ENCODE data around the gene NSUN2.
"Not testable (repeated sequence)": the region's sequence is repeated elsewhere in the genome, so short reads cannot be mapped to it uniquely, and the experiment has no call there.

Gene NSUN2

DNA sequence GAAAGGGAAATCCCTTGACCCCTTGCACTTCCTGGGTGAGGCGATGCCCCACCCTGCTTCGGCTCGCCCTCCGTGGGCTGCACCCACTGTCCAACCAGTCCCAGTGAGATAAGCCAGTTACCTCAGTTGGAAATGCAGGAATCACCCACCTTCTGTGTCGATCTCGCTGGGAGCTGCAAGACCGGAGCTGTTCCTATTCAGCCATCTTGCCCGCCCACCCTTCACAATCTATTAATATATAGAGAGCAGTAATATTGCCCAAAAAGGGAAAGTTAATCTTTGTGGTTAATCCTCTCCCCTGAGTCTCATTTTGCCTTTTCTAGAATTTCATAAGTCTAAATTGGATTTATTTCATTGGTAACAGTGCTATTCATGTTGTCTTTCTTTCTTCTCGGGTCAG, 16.8 kb upstream of the NSUN2 start:
- TF ChIP-seq, protein P1, sequence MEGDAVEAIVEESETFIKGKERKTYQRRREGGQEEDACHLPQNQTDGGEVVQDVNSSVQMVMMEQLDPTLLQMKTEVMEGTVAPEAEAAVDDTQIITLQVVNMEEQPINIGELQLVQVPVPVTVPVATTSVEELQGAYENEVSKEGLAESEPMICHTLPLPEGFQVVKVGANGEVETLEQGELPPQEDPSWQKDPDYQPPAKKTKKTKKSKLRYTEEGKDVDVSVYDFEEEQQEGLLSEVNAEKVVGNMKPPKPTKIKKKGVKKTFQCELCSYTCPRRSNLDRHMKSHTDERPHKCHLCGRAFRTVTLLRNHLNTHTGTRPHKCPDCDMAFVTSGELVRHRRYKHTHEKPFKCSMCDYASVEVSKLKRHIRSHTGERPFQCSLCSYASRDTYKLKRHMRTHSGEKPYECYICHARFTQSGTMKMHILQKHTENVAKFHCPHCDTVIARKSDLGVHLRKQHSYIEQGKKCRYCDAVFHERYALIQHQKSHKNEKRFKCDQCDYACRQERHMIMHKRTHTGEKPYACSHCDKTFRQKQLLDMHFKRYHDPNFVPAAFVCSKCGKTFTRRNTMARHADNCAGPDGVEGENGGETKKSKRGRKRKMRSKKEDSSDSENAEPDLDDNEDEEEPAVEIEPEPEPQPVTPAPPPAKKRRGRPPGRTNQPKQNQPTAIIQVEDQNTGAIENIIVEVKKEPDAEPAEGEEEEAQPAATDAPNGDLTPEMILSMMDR (conservative IDR thresholded peaks at IDR 0.05; ENCODE audit: control insufficient read depth, insufficient read depth, low read depth, low read length): no peak
- no peak for DNase-seq (ENCODE audit: low read depth)
- H3K4me3 ChIP-seq (ENCODE audit: control insufficient read depth, low read depth, low read length): no peak overlapping the region

DNA sequence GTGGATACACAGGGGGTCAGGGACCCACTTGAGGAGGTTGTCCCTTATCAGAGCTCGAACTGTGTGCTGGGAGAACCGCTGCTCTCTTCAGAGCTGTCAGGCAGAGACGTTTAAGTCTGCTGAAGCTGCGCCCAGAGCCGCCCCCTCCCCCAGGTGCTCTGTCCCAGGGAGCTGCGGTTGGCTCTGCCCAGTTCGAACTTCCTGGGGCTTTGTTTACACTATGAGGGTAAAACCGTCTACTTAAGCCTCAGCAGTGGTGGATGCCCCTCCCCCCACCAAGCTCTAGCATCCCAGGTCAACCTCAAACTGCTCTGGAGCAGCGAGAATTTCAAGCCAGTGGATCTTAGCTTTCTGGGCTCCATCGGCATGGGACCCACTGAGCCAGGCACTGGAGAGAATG, 16.3 kb upstream of the NSUN2 start:
- DNase-seq (ENCODE audit: low read depth): no peak
- no peak overlapping the region for H3K4me3 ChIP-seq (ENCODE audit: control insufficient read depth, low read depth, low read length)
- TF ChIP-seq, protein P1 (conservative IDR thresholded peaks at IDR 0.05; ENCODE audit: control insufficient read depth, insufficient read depth, low read depth, low read length): no peak

DNA sequence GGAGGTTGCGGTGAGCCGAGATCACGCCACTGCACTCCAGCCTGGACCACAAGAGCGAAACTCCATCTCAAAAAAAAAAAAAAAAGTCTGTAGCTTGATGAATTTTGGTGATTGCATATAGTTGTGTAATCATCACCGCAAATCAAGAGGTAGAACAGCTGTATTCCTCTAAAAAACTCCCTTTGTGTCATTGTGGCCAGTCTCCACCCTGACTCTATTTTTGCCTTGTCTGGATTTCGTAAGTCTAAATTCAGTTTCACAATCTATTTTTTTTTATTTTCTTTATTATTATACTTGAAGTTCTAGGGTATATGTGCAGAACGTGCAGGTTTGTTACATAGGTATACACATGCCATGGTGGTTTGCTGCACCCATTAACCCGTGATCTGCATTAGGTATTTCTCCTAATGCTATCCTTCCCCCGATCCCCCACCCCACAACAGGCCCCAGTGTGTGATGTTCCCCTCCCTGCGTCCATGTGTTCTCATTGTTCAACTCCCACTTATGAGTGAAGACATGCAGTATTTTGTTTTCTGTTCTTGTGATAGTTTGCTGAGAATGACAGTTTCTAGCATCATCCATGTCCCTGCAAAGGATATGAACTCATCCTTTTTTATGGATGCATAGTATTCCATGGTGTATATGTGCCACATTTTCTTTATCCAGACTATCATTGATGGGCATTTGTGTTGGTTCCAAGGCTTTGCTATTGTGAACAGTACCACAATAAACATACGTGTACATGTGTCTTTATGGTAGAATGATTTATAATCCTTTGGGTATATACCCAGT, 12.9 kb upstream of the NSUN2 start:
- peak; percentile 66 for DNase-seq (ENCODE audit: low read depth)
- H3K4me3 ChIP-seq (ENCODE audit: control insufficient read depth, low read depth, low read length): not testable (repeated sequence)

DNA sequence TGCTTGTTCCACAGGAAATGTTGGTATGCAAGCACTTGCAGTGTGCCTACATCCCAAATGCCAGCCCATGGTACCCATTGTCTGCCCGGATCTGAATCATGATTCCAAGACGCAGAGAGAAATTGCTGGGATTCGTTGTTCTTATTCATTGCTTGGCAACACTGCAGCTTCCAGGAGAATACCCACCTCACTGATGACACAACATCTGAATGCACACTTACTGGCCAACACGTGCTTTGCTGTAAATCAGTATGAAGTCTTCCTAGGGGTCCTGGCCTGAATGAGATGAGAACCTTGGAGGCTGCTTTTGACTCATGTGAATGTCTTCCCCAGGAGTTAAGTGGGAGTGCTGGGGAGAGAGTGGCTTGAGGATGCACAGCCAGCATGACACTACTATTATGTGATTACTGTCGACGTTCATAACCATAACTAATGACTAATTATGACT, 12.0 kb upstream of the NSUN2 start:
- TF ChIP-seq, protein P1 (conservative IDR thresholded peaks at IDR 0.05; ENCODE audit: control insufficient read depth, insufficient read depth, low read depth, low read length): no peak
- H3K4me3 ChIP-seq (ENCODE audit: control insufficient read depth, low read depth, low read length): no peak overlapping the region
- peak; percentile 75 for DNase-seq (ENCODE audit: low read depth)

DNA sequence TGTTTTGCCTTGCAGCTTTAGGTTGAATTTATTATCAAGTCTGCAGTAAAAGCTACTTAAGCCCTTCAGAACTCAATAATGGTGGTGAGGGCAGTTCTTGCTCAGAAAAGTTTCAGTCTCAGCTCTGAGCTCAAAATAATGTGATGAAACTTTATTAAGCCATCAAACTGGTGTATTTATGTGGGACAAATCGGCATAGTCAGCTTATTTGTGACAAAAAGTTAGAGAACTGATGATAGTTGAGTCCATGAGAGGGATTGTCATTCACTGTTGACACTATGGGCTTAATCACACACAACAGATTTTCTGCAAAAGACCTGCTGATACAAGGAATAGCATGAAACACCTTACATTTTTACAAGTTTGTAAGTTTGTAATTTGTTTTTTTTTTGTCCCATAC, 9.8 kb upstream of the NSUN2 start:
- no peak for DNase-seq (ENCODE audit: low read depth)
- TF ChIP-seq, protein P1 (conservative IDR thresholded peaks at IDR 0.05; ENCODE audit: control insufficient read depth, insufficient read depth, low read depth, low read length): no peak
- H3K4me3 ChIP-seq (ENCODE audit: control insufficient read depth, low read depth, low read length): no peak overlapping the region

DNA sequence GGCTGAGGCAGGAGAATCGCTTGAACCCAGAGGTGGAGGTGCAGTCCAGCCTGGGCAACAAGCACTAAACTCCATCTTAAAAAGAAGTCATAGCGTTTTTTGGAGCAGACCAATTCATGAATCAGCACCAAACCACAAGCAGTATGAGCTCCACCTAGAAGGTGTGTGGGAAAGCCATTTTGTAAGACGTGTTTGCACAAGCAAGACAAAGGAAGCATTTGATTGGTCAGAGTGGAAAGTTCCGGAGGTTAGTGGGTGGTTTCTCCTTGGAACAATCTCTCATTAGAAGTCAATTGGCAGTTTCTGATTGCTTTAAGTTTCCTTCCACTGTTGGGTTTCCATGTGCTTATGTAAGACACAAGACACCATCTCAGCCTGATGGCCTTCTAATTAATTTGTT, 5.4 kb upstream of the NSUN2 start:
- peak; percentile 48 for DNase-seq (ENCODE audit: low read depth)
- H3K4me3 ChIP-seq (ENCODE audit: control insufficient read depth, low read depth, low read length): no peak overlapping the region
- TF ChIP-seq, protein P1 (conservative IDR thresholded peaks at IDR 0.05; ENCODE audit: control insufficient read depth, insufficient read depth, low read depth, low read length): no peak

DNA sequence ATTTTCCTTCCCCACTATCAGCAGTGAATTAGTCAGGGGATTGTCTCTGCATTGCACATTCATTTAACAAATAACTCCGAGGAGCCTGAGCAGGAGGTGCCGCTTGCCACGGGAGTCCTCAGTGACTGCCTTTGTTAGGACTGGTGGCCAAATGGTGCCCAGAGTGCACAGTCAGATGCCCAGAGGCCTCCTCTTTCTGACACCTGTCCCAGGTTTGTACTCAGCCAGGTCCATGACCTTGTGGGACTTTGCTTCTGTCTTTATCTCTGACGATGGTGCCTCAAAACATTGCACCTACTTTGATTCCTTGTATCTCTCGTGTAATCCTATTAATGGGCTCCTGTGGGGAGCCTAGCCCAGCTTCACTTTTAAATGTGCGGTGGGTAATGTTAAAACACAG, 4.7 kb upstream of the NSUN2 start:
- TF ChIP-seq, protein P1 (conservative IDR thresholded peaks at IDR 0.05; ENCODE audit: control insufficient read depth, insufficient read depth, low read depth, low read length): no peak
- H3K4me3 ChIP-seq (ENCODE audit: control insufficient read depth, low read depth, low read length): no peak overlapping the region
- DNase-seq (ENCODE audit: low read depth): no peak

Measured in fibroblast of mammary gland (primary cell).